Coronary artery (tissue), 2 donors: ENCODE results near the gene RIGI.

Experiments
- DNase-seq: peaks from one replicate; pipeline ENCODE4 v3.0.0-alpha.2; 2017; ENCODE audit warnings: low spot score
- H3K27ac ChIP-seq, 2 donors: fragments of 200-600 bp; sonication (generic); one replicate each; pipeline ENCODE4 v1.5.1; 2016 to 2019
- H3K4me3 ChIP-seq: fragments of 200-600 bp; sonication (generic); 2 replicates; pipeline ENCODE4 v1.5.1; 2016; ENCODE audit warnings: mild to moderate bottlenecking, moderate library complexity
- TF ChIP-seq, protein P1 (sequence below): fragments of 200-600 bp; sonication (generic); IDR thresholded peaks from one replicate; pipeline ENCODE4 v1.5.1; 2019; ENCODE audit warnings: antibody characterized with exemption

The RIGI gene

DNA sequence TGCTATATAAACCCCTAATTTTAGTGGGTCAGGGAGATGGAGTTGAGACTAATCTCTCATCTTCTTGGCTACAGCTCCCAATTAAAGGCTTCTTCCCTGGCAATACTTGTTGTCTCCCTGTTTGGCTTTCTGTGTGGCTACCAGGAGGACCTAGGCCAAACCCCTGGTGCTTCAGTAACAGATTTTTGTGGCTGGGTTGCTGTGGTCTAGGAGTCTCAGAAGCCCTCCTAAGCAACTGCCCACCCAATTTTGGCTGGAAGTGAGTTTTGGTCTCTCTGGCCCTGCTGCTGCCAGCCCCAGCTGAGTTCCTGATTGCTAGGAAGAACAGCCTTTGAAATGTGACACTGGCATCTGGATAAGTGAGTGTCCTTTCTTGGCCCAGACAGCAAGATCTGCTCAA lies 9.8 kb downstream of the RIGI start:
- DNase-seq = no peak
- TF ChIP-seq, protein P1, sequence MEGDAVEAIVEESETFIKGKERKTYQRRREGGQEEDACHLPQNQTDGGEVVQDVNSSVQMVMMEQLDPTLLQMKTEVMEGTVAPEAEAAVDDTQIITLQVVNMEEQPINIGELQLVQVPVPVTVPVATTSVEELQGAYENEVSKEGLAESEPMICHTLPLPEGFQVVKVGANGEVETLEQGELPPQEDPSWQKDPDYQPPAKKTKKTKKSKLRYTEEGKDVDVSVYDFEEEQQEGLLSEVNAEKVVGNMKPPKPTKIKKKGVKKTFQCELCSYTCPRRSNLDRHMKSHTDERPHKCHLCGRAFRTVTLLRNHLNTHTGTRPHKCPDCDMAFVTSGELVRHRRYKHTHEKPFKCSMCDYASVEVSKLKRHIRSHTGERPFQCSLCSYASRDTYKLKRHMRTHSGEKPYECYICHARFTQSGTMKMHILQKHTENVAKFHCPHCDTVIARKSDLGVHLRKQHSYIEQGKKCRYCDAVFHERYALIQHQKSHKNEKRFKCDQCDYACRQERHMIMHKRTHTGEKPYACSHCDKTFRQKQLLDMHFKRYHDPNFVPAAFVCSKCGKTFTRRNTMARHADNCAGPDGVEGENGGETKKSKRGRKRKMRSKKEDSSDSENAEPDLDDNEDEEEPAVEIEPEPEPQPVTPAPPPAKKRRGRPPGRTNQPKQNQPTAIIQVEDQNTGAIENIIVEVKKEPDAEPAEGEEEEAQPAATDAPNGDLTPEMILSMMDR = no peak
- Histone ChIP-seq H3K4me3 (no peak overlapping the region), H3K27ac (no peak overlapping the region)

DNA sequence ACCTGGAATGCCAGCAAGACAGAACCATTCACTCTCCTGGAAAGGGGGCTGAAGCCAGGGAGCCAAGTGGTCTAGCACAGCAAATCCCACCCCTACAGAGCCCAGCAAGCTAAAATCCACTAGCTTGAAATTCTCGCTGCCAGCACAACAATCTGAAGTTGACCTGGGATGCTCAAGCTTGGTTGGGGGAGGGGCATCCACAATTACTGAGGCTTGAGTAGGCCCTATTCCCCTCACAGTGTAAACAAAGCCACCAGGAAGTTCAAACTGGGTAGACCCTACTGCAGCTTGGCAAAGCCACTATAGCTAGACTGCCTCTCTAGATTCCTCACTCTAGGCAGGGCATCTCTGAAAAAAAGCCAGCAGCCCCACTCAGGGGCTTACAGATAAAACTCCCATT lies 17.3 kb downstream of the RIGI start:
- Histone ChIP-seq H3K4me3 (no peak overlapping the region), H3K27ac (no peak overlapping the region)
- TF ChIP-seq, protein P1 = no peak
- no peak for DNase-seq

DNA sequence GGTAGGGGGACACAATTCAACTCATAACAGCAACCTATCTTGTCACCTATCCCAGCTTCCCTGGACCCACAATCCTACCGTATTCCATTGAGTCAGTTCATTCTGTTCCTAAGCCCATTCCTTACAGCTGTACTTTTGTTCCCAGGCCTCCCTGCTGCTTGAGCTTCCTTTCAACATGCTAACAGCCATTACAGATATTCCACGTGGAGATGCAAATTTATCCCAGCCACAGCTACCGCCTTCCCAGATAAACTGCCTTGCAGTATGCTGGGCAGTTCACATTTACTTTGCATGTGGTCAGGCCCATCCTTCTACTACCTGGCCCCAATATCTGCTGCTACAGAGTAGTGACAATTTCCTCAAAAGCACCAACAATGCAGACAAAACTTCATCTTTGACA lies 23.0 kb downstream of the RIGI start:
- Histone ChIP-seq H3K4me3 (no peak overlapping the region), H3K27ac (no peak overlapping the region)
- DNase-seq = no peak
- TF ChIP-seq, protein P1 = no peak

DNA sequence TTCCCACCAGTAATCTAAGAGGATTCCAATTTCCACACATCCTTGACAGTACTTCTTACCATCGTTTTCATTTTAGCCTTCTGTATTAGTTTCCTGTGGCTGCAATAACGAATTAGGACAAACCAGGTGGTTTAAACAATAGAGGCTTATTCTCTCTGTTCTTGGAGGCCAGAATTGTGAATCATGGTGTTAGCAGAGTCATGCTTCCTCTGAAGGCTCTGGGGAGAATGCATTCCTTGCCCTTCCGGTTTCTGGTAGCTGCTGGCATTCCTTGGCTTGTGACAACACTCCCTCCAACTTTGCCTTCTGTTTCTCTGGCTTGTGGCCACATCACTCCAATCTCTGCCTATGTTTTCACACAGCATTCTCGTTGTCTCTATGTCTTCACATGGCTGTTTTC lies 23.5 kb downstream of the RIGI start:
- H3K27ac ChIP-seq = no peak overlapping the region
- DNase-seq = no peak
- no peak overlapping the region for H3K4me3 ChIP-seq
- TF ChIP-seq, protein P1 = no peak

DNA sequence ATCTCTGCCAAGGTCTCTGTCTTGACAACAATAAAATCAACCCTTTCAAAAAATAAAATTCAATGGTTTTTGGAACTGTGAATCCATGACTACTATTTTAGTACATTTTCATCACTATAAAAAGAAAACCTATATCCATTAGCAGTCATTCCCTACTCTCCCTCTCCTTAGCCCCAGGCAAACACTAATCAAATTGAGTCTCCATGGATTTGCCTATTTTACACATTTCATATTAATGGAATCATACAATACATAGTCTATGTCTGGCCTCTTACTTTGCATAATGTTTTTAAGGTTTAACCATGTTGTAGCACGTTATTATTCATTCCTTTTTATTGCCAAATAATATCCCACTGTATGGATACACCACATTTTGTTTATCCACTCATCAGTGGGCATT lies 24.1 kb downstream of the RIGI start:
- no peak overlapping the region for H3K4me3 ChIP-seq
- H3K27ac ChIP-seq = no peak overlapping the region
- DNase-seq = no peak
- TF ChIP-seq, protein P1 = no peak

DNA sequence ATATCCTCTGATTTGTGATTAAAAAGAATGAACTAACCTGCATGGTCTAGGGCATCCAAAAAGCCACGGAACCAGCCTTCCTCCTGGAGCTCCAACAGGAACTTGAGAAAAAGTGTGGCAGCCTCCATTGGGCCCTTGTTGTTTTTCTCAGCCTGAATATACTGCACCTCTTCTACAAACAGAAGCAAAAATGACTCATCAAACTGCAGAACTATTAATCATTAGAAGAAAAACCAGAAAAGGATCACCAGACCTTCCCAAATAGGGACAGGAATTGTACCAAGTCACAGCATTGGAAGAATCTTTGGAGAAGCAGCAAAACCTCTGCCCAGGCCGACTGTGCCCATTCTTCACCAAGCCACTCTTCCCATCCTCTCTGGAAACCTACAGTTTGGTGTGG lies 25.2 kb downstream of the RIGI start:
- Histone ChIP-seq H3K27ac (no peak overlapping the region), H3K4me3 (no peak overlapping the region)
- TF ChIP-seq, protein P1 = no peak
- no peak for DNase-seq

DNA sequence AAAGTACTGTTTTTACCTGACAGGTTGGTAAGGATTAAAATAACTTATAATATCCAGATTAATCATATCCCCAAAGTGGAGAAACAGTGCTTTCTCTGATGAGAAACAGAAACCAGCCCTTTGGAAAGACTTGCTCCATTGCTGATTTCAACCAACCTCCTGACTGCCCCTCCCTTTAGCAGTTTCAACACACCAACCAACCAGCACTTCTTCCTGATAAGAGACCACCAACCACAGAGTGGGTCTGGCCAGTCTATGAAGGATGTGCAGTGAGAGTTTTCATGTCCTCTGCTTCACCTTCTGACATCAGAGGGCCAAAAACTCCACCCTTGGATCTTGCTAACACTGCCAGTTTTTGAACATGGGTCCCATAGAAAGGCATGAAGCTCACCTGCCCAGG lies 28.1 kb downstream of the RIGI start:
- H3K27ac ChIP-seq = no peak overlapping the region
- no peak for DNase-seq
- TF ChIP-seq, protein P1 = no peak

More for the DNA sequence above, 28.1 kb downstream of the RIGI start:
- H3K4me3 ChIP-seq = no peak overlapping the region
